Parathyroid adenoma (tissue), 2 donors: ENCODE results near the gene LRTM1.

ENCODE experiments used
- H2AFZ ChIP-seq: fragments of 300-600 bp; sonication (generic); one replicate; pipeline ENCODE4 v1.7.0; 2017; ENCODE audit warnings: antibody characterized with exemption, mild to moderate bottlenecking
- H3K27ac ChIP-seq: fragments of 300-600 bp; sonication (generic); one replicate; pipeline ENCODE4 v1.7.0; 2017
- H3K27me3 ChIP-seq: fragments of 300-600 bp; sonication (generic); one replicate; pipeline ENCODE4 v1.7.0; 2017; ENCODE audit warnings: low read length; ENCODE audit not compliant: control insufficient read depth, insufficient read depth
- H3K36me3 ChIP-seq: fragments of 300-600 bp; sonication (generic); one replicate; pipeline ENCODE4 v1.7.0; 2017; ENCODE audit warnings: low read length; ENCODE audit not compliant: control insufficient read depth, insufficient read depth
- H3K4me1 ChIP-seq: fragments of 300-600 bp; sonication (generic); one replicate; pipeline ENCODE4 v1.7.0; 2017; ENCODE audit warnings: control low read depth
- H3K4me2 ChIP-seq: fragments of 300-600 bp; sonication (generic); one replicate; pipeline ENCODE4 v1.7.0; 2017; ENCODE audit warnings: low read length
- H3K4me3 ChIP-seq: fragments of 300-600 bp; sonication (generic); one replicate; pipeline ENCODE4 v1.7.0; 2017; ENCODE audit warnings: low read depth, low read length
- H3K79me2 ChIP-seq: fragments of 300-600 bp; sonication (generic); one replicate; pipeline ENCODE4 v1.7.0; 2017; ENCODE audit warnings: control low read depth
- H3K9ac ChIP-seq: fragments of 300-600 bp; sonication (generic); one replicate; pipeline ENCODE4 v1.7.0; 2017; ENCODE audit warnings: mild to moderate bottlenecking
- H3K9me3 ChIP-seq: fragments of 300-600 bp; sonication (generic); one replicate; pipeline ENCODE4 v1.7.0; 2017; ENCODE audit warnings: low read length; ENCODE audit not compliant: control insufficient read depth
- TF ChIP-seq, protein P1 (sequence below): fragments of 300-600 bp; sonication (generic); IDR thresholded peaks from one replicate; pipeline ENCODE4 v1.7.0; 2017; ENCODE audit warnings: antibody characterized with exemption, mild to moderate bottlenecking
- donor health status: primary hyperparathyroidism.

The LRTM1 gene

DNA sequence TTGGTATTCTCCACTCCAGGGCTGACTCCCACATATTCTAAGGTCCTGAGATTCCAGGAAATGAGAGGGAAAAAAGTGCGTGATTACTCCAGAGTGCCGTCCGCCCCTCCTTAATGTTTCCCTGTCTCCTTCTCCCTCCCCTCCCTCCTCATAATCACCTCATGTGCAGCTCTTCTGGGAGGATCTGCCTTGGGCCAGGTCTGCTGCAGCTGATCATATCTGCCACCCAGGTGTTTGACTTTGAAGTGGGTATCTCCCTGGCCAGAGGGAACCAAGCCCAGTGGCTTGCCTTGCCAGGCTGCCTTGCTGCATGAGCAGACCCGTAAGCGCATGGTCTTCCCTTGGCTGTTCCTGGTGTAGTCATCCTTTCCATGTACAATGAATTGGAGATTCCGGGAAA is 28.1 kb upstream of the LRTM1 start:
- Histone ChIP-seq H3K9ac (no peak overlapping the region), H3K27ac (peak overlapping the region; percentile 89), H3K4me2 (no peak overlapping the region), H3K79me2 (no peaks in the 10 kb centered on the region), H3K4me1 (peaks cover 21% of the 10 kb centered on the region), H3K9me3 (no peaks in the 10 kb centered on the region), H3K27me3 (no peaks in the 10 kb centered on the region), H2AFZ (no peak overlapping the region), H3K4me3 (no peak overlapping the region), H3K36me3 (no peaks in the 10 kb centered on the region)
- TF ChIP-seq, protein P1, sequence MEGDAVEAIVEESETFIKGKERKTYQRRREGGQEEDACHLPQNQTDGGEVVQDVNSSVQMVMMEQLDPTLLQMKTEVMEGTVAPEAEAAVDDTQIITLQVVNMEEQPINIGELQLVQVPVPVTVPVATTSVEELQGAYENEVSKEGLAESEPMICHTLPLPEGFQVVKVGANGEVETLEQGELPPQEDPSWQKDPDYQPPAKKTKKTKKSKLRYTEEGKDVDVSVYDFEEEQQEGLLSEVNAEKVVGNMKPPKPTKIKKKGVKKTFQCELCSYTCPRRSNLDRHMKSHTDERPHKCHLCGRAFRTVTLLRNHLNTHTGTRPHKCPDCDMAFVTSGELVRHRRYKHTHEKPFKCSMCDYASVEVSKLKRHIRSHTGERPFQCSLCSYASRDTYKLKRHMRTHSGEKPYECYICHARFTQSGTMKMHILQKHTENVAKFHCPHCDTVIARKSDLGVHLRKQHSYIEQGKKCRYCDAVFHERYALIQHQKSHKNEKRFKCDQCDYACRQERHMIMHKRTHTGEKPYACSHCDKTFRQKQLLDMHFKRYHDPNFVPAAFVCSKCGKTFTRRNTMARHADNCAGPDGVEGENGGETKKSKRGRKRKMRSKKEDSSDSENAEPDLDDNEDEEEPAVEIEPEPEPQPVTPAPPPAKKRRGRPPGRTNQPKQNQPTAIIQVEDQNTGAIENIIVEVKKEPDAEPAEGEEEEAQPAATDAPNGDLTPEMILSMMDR, result no peak

DNA sequence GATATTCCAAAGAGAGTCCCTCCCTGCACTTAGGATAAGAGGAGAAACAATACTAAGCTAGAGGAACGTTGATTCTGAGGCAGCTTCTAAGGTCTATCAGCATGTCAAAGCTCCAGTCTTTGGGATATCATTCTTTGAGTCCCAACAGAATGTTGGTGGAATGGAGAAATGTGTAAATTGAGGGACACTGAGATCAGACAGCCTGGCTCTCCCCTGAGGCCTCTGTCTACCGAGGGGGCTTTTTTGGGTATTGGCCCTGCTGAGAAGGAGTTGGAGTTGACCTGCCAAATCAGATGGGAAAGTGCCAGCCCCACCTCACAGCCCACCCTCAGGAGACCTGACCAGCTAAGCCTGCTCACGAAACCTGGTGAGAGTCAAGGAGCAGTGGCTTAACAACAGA is 27.6 kb upstream of the LRTM1 start:
- Histone ChIP-seq H3K79me2 (no peaks in the 10 kb centered on the region), H3K9ac (no peak overlapping the region), H3K4me3 (no peak overlapping the region), H3K4me1 (peaks cover 21% of the 10 kb centered on the region), H3K4me2 (no peak overlapping the region), H3K27ac (peak overlapping the region; percentile 89), H3K9me3 (no peaks in the 10 kb centered on the region), H3K27me3 (no peaks in the 10 kb centered on the region), H3K36me3 (no peaks in the 10 kb centered on the region), H2AFZ (no peak overlapping the region)
- TF ChIP-seq, protein P1, result no peak

DNA sequence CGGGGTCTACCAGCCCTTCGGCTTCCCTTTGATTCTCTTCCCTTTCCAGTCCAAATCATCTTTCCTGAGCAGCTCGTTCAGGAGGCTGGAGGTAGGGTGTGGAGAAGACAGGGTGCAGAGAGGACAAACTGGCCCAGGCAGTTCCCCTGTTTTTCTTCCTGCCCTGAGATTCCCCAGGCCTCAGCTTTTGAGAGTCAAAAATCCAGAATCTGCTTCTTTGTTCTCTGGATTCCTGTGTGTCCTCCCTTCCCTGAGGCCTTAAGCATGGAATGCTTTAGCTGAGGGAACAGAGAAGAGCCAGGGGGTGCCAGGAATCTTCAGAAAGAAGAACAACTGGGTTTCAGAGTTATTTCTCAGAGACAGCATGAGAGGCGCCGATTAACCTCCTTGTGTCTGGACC is 26.7 kb upstream of the LRTM1 start:
- no peaks in the 10 kb centered on the region for H3K36me3 ChIP-seq
- peak overlapping the region; percentile 89 for H3K27ac ChIP-seq
- no peak overlapping the region for H3K4me3 ChIP-seq
- peaks cover 21% of the 10 kb centered on the region for H3K4me1 ChIP-seq
- no peaks in the 10 kb centered on the region for H3K9me3 ChIP-seq
- H2AFZ ChIP-seq, result peak overlapping the region; percentile 70
- TF ChIP-seq, protein P1, result no peak
- no peaks in the 10 kb centered on the region for H3K79me2 ChIP-seq
- no peaks in the 10 kb centered on the region for H3K27me3 ChIP-seq
- no peak overlapping the region for H3K4me2 ChIP-seq
- no peak overlapping the region for H3K9ac ChIP-seq

DNA sequence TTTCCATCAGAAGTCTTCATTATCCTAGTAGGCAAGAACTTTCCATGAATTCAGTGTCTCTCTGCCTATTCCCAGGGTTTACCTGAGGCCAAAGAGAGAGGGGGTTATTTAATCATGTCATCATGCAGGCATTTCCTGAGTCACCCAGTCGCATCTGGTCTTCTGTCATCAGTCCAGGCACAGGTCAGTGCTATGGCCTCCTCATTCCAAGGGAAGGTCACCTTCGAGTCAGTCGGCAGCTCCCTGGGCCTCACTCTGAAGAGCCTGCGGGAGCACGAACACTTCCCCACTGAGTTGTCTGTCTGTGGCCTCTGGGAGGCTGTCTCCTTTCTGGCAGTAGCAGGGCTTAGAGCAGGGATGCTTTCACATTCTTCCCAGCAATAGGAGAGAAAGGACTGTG is 26.2 kb upstream of the LRTM1 start:
- H3K9ac ChIP-seq, result no peak overlapping the region

DNA sequence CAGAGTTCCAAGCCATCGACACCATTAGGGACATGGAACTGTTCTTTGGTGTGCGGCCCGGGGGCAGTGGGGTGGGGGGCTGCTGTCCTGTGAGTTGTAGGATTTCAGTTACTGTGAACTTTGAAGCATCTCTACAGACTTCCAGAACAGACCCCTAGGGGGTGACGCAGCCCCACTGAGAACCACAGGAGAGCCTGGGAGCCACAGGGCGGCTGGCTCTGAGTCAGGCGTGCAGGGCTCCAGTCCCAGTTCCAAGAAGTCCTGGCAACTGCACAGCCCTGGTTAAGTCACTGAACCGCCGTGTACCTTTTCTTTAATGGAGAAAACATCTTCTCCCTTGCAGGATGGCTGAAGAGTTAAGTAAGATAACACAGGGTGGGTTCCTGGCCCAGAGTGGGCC is 23.5 kb upstream of the LRTM1 start:
- no peak overlapping the region for H3K4me2 ChIP-seq
- H3K36me3 ChIP-seq, result no peaks in the 10 kb centered on the region
- no peaks in the 10 kb centered on the region for H3K79me2 ChIP-seq
- no peak overlapping the region for H3K9ac ChIP-seq
- H3K4me1 ChIP-seq, result peaks cover 21% of the 10 kb centered on the region
- no peak overlapping the region for H3K4me3 ChIP-seq
- H3K9me3 ChIP-seq, result no peaks in the 10 kb centered on the region
- no peak overlapping the region for H3K27ac ChIP-seq
- H3K27me3 ChIP-seq, result no peaks in the 10 kb centered on the region
- TF ChIP-seq, protein P1, result peak; percentile 41
- H2AFZ ChIP-seq, result peak overlapping the region; percentile 19

More for the DNA sequence above, 26.2 kb upstream of the LRTM1 start:
- no peak overlapping the region for H3K4me3 ChIP-seq
- peak overlapping the region; percentile 89 for H3K27ac ChIP-seq
- H3K27me3 ChIP-seq, result no peaks in the 10 kb centered on the region
- H3K4me1 ChIP-seq, result peaks cover 21% of the 10 kb centered on the region
- no peaks in the 10 kb centered on the region for H3K9me3 ChIP-seq
- no peak overlapping the region for H3K4me2 ChIP-seq
- no peaks in the 10 kb centered on the region for H3K36me3 ChIP-seq
- H3K79me2 ChIP-seq, result no peaks in the 10 kb centered on the region
- peak overlapping the region; percentile 70 for H2AFZ ChIP-seq
- TF ChIP-seq, protein P1, result no peak
